A673 (cell line): ENCODE measurements around the gene ST6GALNAC3. TPM values are rescaled to one million over a fixed set of nuclear protein-coding genes. Genes with fewer than 3 reads are reported as not detected.

Experiments
- BruUV-seq: library from RNA; stranded (reverse); fragments of 400-500 nt; replicated peaks from 2 replicates; lab custom pipeline; 2021; lab: Mats Ljungman, UMichigan
- CTCF ChIA-PET: fragments of 300-600 bp; sonication (Branson Sonifier 250); formaldehyde crosslinking; loops from one replicate; lab custom pipeline; 2022; ENCODE audit warnings: antibody characterized with exemption; lab: Charles Lee
- POLR2A ChIA-PET: fragments of 300-600 bp; sonication (Branson Sonifier 250); formaldehyde crosslinking; loops from one replicate; lab custom pipeline; 2022; ENCODE audit warnings: antibody characterized with exemption; ENCODE audit not compliant: low non-redundant PET; lab: Charles Lee
- DNase-seq: peaks from one replicate; pipeline ENCODE4 v3.0.0-alpha.2; 2015; ENCODE audit warnings: low spot score
- H3K27ac ChIP-seq: fragments of 200-600 bp; sonication (generic); 2 replicates; pipeline ENCODE4 v1.5.1; 2016; ENCODE audit warnings: mixed run types, low read depth, mild to moderate bottlenecking, mixed read lengths, antibody characterized with exemption, low read length; ENCODE audit not compliant: poor library complexity, severe bottlenecking
- H3K27me3 ChIP-seq: fragments of 200-600 bp; sonication (generic); replicated peaks from 2 replicates; pipeline ENCODE4 v1.6.1; 2017; ENCODE audit warnings: mixed run types, low read depth, mild to moderate bottlenecking, mixed read lengths, antibody characterized with exemption, low read length; ENCODE audit not compliant: insufficient read depth, poor library complexity
- H3K36me3 ChIP-seq: fragments of 200-600 bp; sonication (generic); 2 replicates; pipeline ENCODE4 v1.6.1; 2016; ENCODE audit warnings: mixed run types, mild to moderate bottlenecking, mixed read lengths, antibody characterized with exemption, low read length; ENCODE audit not compliant: insufficient read depth, poor library complexity, severe bottlenecking
- H3K4me1 ChIP-seq: fragments of 200-600 bp; sonication (generic); 2 replicates; pipeline ENCODE4 v1.6.1; 2017; ENCODE audit warnings: mixed run types, mild to moderate bottlenecking, mixed read lengths, antibody characterized with exemption, low read length; ENCODE audit not compliant: insufficient read depth, poor library complexity, severe bottlenecking
- H3K4me3 ChIP-seq: fragments of 200-600 bp; sonication (generic); 2 replicates; pipeline ENCODE4 v1.5.1; 2016; ENCODE audit warnings: low read depth, mixed run types, mild to moderate bottlenecking, mixed read lengths, low read length; ENCODE audit not compliant: poor library complexity, severe bottlenecking
- H3K9me3 ChIP-seq: fragments of 200-600 bp; sonication (generic); 2 replicates; pipeline ENCODE4 v1.6.1; 2016; ENCODE audit warnings: mixed run types, low read depth, mild to moderate bottlenecking, mixed read lengths, antibody characterized with exemption, low read length; ENCODE audit not compliant: poor library complexity, severe bottlenecking
- CTCF ChIP-seq: fragments of 300-800, 200-600 bp; sonication (generic); conservative IDR thresholded peaks from 2 replicates; pipeline ENCODE4 v1.5.1; 2017; ENCODE audit warnings: low read depth, mild to moderate bottlenecking, antibody characterized with exemption, low read length, moderate library complexity, mixed read lengths
- EZH2 ChIP-seq: fragments of 200-600 bp; sonication (generic); IDR thresholded peaks from 2 replicates; pipeline ENCODE4 v1.6.1; 2017; ENCODE audit warnings: borderline replicate concordance, low read depth, mild to moderate bottlenecking, mixed read lengths, antibody characterized with exemption, low read length; ENCODE audit not compliant: poor library complexity, severe bottlenecking
- intact Hi-C: fragments of 100-400 bp; cut with micrococcal nuclease; formaldehyde crosslinking; loops from one replicate; pipeline ENCODE4 v1.10.0; 2022; ENCODE audit not compliant: unreplicated experiment
- total RNA-seq: library from RNA; stranded (reverse); gene quantifications from 2 replicates; pipeline ENCODE4 v1.2.3, GENCODE V29; 2021

Gene ST6GALNAC3
- total RNA-seq, 1 experiment from 2014 or later: 1.2 TPM

- no TSS peak for BruUV-seq
- Histone ChIP-seq H3K4me1 (no peaks in the 10 kb centered on the region), H3K27ac (no peak overlapping the region), H3K4me3 (no peak overlapping the region), H3K27me3 (no peaks in the 10 kb centered on the region), H3K36me3 (no peaks in the 10 kb centered on the region), H3K9me3 (no peaks in the 10 kb centered on the region)
- POLR2A ChIA-PET: no interaction called here
- DNase-seq: no peak
- intact Hi-C loops: no loop called here
- TF ChIP-seq EZH2 (no peak), CTCF (no peak)
- CTCF ChIA-PET: no interaction called here
Measured at GRCh38 chr1:76473591-76473990, 399.0 kb downstream of the ST6GALNAC3 start.

GRCh38 chr1:76474922-76475321 is 400.4 kb downstream of the ST6GALNAC3 start:
- Histone ChIP-seq H3K27ac (no peak overlapping the region), H3K4me1 (no peaks in the 10 kb centered on the region), H3K9me3 (no peaks in the 10 kb centered on the region), H3K27me3 (no peaks in the 10 kb centered on the region), H3K36me3 (no peaks in the 10 kb centered on the region), H3K4me3 (no peak overlapping the region)
- no peak for DNase-seq
- no TSS peak for BruUV-seq
- intact Hi-C loops: no loop called here
- no peak for TF ChIP-seq CTCF
- TF ChIP-seq EZH2: no peak
- CTCF ChIA-PET: no interaction called here
- POLR2A ChIA-PET: no interaction called here

- no peak overlapping the region for H3K27ac ChIP-seq
- intact Hi-C loops: no loop called here
- H3K9me3 ChIP-seq: no peaks in the 10 kb centered on the region
- H3K27me3 ChIP-seq: no peaks in the 10 kb centered on the region
- CTCF ChIA-PET: no interaction called here
- no peak overlapping the region for H3K4me3 ChIP-seq
- BruUV-seq: no TSS peak
- H3K36me3 ChIP-seq: no peaks in the 10 kb centered on the region
- no peak for DNase-seq
- H3K4me1 ChIP-seq: no peaks in the 10 kb centered on the region
- no peak for TF ChIP-seq CTCF
- POLR2A ChIA-PET: no interaction called here
Measured at GRCh38 chr1:76477156-76477555, 402.6 kb downstream of the ST6GALNAC3 start.
